Posterior vena cava (tissue), 2 donors: ENCODE results near the gene C10orf90. TPM values are rescaled to one million over a fixed set of nuclear protein-coding genes. Genes with fewer than 3 reads are reported as not detected.

Experiments used
- DNase-seq: peaks from one replicate; pipeline ENCODE4 v3.0.0-alpha.2; 2020; ENCODE audit warnings: low spot score
- intact Hi-C, 2 donors: fragments of 100-400 bp; cut with DNase I; formaldehyde crosslinking; loops; one replicate each; pipeline versions ENCODE4 v1.14.1 to v1.14.2; 2022 to 2023
- total RNA-seq, 2 donors: library from RNA; stranded (reverse); fragmentation: NEBNext Ultra II Directional; extraction: Animal tissue kit (Norgen Biotek cat#: 25700); gene quantifications; one replicate each; pipeline ENCODE4 v1.2.1, GENCODE V29; 2021
- donor health status: DM: yes; HTN: yes; CAD: no.
- donor health status: DM: yes; HTN: yes; CAD: no.

C10orf90 gene
- total RNA-seq, 2 donors from 2014 or later = not detected

DNA sequence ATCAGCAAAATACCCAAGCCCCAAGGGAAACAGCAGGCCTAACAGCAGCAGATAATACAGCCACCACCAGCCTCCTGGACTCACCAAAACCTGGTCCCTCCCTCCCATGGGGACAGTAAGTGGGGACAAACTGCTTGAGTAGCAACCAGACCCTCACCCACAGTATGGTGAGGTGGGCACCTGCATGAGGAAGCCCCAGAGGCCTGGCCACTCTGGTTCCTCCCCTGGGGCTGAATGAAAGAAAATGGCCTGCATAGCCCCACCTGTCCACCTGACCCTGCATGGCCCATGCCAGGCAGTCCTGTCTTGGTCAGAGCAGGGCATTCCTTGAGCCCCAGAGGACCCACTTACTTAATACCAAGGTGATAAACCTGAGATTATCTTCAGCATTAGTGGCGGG is 13.0 kb upstream of the C10orf90 start:
- no peak for DNase-seq
- intact Hi-C loops = no loop called here

DNA sequence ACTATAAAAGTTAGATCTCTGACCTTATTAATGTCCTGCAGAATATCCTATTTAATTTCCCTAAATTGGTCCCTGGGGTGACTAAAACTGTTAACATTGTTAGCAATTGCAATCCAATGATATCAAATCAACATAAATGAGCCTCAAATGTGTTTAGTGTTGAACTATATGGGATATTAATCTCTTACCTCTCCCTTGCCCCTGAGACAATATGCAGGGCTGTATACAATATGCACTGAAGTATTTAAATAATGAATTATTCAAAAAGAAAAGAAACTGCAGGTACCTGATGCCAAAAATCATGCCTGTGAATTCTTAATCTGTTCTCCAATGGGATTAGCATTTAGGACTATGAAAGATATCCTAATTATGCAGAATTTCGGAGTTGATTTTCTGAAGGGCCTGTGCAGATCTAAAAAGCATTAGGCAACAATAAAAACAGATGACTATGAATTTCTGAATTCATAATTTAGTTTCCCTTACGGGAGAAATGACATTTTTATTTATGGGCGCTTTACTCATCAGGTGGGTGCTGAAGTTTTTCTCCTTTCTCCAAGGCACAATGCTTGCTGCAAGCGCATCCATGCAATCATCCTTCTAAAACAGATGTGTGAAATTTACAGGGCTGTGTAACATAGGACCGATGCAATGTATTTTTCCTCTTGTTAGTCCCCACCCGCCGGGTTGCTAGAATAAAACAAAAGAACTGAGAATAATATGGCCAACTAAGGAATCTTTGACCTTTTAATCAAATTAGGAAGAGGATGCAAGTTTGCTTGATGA is 5.4 kb upstream of the C10orf90 start:
- intact Hi-C loops = no loop called here
- DNase-seq = no peak

- intact Hi-C loops = no loop called here
- no peak for DNase-seq
Measured at GRCh38 chr10:126674741-126675515, 4.4 kb upstream of the C10orf90 start.

GRCh38 chr10:126673565-126673964 is 3.1 kb upstream of the C10orf90 start:
- intact Hi-C loops = no loop called here
- no peak for DNase-seq

GRCh38 chr10:126671402-126671975 is 996 bp upstream of the C10orf90 start:
- no peak for DNase-seq
- intact Hi-C loops = no loop called here

- no peak for DNase-seq
- intact Hi-C loops = no loop called here
Measured at GRCh38 chr10:126670895-126671261, 385 bp upstream of the C10orf90 start.

DNA sequence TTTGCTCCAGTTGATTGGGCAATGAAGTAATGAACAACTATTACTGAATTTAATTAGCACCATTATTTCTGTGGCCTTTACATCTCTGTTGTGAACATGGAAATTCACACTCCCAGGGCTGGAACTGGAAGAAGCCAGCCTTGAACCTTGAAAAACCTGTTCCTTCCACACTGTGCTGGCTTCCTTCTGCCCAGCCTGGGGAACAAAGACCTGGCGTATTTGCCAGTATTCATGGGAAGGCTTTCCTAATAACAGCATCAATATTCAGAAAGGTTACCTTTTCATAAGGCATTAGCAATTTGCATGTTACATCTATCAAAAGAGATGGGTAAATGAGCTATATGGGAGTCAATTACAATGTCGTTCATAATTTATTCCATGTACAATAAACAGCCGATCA is 1.3 kb downstream of the C10orf90 start:
- DNase-seq = no peak
- intact Hi-C loops = no loop called here

GRCh38 chr10:126668505-126668904 is 2.0 kb downstream of the C10orf90 start:
- no peak for DNase-seq
- intact Hi-C loops = no loop called here

DNA sequence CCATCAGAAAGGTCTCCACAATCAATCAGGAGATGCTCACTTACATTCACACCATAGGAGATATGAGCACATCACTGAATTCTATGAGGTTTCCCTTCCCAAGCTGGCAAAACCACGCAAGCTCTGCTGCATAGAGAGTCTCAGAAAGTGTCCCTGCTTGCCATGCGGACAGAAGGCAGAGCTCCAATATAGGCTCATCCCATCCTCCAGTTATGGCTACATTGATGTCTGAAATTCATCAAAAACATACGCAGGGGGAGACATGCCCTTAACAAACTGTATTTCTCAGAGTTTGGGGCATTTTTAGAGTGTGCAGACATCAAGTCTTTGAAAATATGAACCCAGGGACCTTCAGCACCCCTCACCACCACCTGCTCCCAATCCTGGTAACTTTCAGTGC is 2.9 kb downstream of the C10orf90 start:
- intact Hi-C loops = no loop called here
- DNase-seq = no peak

DNA sequence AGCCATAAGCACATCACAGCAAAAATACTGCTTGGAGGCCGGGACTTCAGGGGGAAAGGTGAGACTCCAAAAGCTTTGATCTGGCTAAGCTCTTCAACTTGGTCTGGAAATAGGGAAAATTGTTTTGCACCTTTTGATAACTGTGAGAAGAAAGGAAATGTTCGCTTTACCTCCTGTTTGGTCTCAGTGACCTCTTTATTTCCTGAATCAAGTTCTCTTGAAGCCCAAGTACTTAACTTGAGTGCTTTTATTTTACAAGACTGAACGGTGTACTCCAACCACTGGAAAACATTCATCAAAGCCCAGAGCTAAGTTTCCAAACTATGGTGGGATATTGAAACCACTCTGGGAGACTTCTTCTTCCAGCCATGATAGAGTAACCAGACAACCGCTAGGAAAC is 5.3 kb downstream of the C10orf90 start:
- intact Hi-C loops = no loop called here
- no peak for DNase-seq

- no peak for DNase-seq
- intact Hi-C loops = no loop called here
Measured at GRCh38 chr10:126663880-126664279, 6.6 kb downstream of the C10orf90 start.

GRCh38 chr10:126663328-126663727 is 7.2 kb downstream of the C10orf90 start:
- intact Hi-C loops = no loop called here
- DNase-seq = peak; percentile 85

DNA sequence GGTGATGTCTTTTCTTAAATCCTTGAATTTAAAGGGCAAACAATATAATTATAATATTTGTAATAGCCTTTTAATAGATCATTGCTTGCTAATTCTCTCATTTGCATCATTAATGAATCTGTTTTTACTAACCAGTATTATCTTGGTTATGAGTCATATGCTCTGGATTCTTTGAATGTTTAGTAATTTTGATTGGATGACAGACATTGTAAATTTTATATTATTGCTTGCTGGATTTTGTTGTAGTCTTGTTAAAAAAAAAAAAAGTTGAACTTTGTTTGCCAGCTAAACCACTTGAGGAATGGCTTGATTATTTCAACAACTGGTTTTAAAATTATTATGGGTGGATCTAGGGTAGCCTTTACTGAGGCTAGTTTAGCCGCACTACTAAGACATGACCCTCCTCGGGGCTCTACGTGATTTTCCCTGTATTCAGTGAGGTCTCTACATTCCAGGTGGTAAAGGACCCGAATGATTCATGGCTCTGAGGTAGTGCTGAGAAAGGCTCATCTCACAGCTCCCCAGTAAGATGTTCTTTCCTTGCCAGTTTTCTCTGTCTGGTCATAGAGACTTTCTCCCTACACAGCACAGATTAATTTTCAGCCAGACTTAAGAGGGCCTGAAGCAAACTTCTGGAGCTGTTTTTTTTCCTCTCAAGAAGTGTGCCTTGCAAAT is 8.5 kb downstream of the C10orf90 start:
- DNase-seq = no peak
- intact Hi-C loops = loop anchor here in 1 of 2 donors (1.0 kb wide), 1 partner anchor 24 kb away; no protein-coding TSS in a partner anchor

GRCh38 chr10:126661356-126661755 is 9.1 kb downstream of the C10orf90 start:
- no peak for DNase-seq
- intact Hi-C loops = no loop called here

GRCh38 chr10:126659750-126660149 is 10.7 kb downstream of the C10orf90 start:
- no peak for DNase-seq
- intact Hi-C loops = no loop called here

DNA sequence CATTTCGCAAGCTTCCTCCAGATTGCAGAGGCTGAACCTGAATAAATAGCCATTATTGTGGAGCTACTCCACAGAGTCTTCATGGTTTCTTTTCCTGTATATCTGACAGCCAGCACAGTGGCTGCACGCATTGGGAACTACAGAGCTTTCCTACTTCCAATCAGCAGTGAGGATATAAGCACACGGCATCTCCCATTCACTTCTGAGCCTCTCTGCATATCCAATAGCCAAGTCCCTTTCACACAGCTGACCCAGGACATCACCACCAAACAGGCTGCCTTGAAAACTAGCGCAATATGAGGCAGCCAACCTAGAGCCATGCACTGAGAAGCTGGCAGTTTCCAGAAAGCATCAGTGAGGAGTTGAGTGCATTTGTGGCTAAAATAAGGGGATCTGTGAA is 11.6 kb downstream of the C10orf90 start:
- DNase-seq = no peak
- intact Hi-C loops = no loop called here

DNA sequence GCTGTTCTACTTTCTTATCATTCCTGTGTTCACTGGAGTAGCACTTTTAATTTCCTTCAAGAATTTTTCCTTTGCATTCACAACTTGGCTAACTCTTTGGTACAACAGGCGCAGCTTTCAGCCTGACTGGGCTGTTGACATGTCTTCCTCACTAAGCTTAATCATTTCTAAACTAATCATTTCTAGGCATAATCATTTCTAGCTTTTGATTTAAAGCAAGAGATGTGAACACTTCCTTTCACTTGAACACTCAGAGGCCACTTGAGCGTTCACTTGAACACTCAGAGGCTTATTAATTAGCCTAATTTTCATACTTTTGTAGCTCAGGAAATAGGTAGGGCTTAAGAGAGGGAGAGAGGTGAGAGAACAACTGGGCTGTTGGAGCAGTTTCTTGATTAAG is 15.9 kb downstream of the C10orf90 start:
- no peak for DNase-seq
- intact Hi-C loops = no loop called here

DNA sequence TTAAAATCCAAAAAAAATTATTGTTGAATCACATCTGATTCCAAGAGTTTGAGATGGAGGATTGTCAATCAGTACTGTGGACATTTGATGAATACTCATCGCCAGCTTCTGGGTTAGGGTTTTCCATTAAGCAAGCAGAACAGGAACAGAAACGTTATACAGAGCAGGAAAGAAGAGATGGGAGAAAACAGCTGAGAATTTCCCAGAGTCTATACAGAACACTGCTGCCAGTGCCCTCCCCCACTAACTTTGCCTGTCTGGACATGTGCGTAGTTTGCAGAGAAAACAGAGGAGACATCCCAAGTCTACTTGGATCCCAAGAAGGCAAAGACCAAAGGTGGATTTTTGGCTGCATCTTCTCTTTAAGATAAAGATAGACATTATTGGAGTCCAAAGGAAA is 19.0 kb downstream of the C10orf90 start:
- DNase-seq = no peak
- intact Hi-C loops = no loop called here

DNA sequence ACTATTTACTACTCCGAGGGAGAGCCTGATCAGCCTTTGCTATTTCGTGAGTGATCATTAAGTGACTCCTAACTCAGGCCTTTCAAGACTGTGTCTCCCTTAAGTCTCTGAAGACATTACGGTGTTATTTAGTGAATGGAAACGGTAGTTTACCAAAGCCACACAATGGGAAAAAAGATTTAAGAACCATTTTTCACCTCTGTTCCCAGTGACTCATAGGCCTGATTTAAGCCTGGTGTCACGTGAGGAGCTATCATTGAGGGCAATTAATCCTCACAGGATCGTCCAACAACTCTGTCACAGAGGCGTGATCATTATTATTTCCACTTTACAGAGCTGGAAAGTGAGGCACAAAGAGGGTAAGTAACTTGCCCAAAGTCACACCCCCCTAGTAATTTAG is 20.3 kb downstream of the C10orf90 start:
- intact Hi-C loops = no loop called here
- no peak for DNase-seq

- no peak for DNase-seq
Measured at GRCh38 chr10:126647116-126647515, 23.4 kb downstream of the C10orf90 start.

More at GRCh38 chr10:126647116-126647515, 23.4 kb downstream of the C10orf90 start:
- intact Hi-C loops = no loop called here
